HepG2 (cell line): ENCODE measurements around the gene ZBTB43. TPM values are rescaled to one million over a fixed set of nuclear protein-coding genes. Genes with fewer than 3 reads are reported as not detected.

Experiments used
- ATAC-seq: fragments of 200-7000 bp; cut with Tn5 transposase; 3 replicates; pipeline ENCODE4 v1.9.1; 2020; ENCODE audit warnings: mild to moderate bottlenecking, moderate library complexity
- BruUV-seq: library from RNA; stranded (reverse); fragments of 400-500 nt; replicated peaks from 2 replicates; lab custom pipeline; 2021; lab: Mats Ljungman, UMichigan
- CTCF ChIA-PET: fragments of 300-600 bp; formaldehyde crosslinking; extraction: SDS; loops from one replicate; lab custom pipeline; 2021; ENCODE audit warnings: low total read pairs, inconsistent platforms, low intra/inter-chr PET ratio; lab: Yijun Ruan, JAX
- POLR2A ChIA-PET: fragments of 350-600 bp; sonication (Branson Sonifier 250); formaldehyde crosslinking; loops from one replicate; lab custom pipeline; 2020; ENCODE audit warnings: antibody characterized with exemption, inconsistent platforms; lab: Yijun Ruan, JAX
- DNase-seq: peaks from one replicate; pipeline ENCODE4 v3.0.0-alpha.2; 2015; ENCODE audit warnings: low spot score
- FAIRE-seq: peaks from 3 replicates; lab custom pipeline; 2011; peaks lifted over from hg19 to GRCh38; lab: Jason Lieb, UNC
- H2AFZ ChIP-seq: one replicate; pipeline ENCODE4 v1.6.1; 2011; ENCODE audit warnings: low read length, inconsistent platforms
- H3K27ac ChIP-seq: fragments of 300-600 bp; 3 replicates; pipeline ENCODE4 v1.8.0; 2011; ENCODE audit warnings: mixed run types, mild to moderate bottlenecking, mixed read lengths, low read length, inconsistent platforms; ENCODE audit not compliant: insufficient read depth; ENCODE audit errors: extremely low read length
- H3K27me3 ChIP-seq, 2 experiments: fragments of 200-600 bp in 1 of 2; 2 replicates in 1 of 2; 3 replicates in 1 of 2; pipeline versions ENCODE4 v1.6.0 to v1.8.0; 2011; ENCODE audit warnings: low read length in 2 of 2, mild to moderate bottlenecking in 2 of 2, moderate library complexity in 2 of 2, inconsistent platforms in 1 of 2; ENCODE audit not compliant: insufficient read depth in 2 of 2, control insufficient read depth in 1 of 2
- H3K36me3 ChIP-seq, 2 experiments: fragments of 200-600 bp in 1 of 2; replicated peaks in 1 of 2; 2 replicates in 1 of 2; 3 replicates in 1 of 2; pipeline versions ENCODE4 v1.5.1 to v1.8.0; 2011; ENCODE audit warnings: low read length in 2 of 2, inconsistent platforms in 1 of 2; ENCODE audit not compliant: insufficient read depth in 2 of 2, control insufficient read depth in 1 of 2
- H3K4me1 ChIP-seq: 2 replicates; pipeline ENCODE4 v1.5.1; 2012; ENCODE audit warnings: low read length, inconsistent platforms; ENCODE audit not compliant: insufficient read depth
- H3K4me2 ChIP-seq: 2 replicates; pipeline ENCODE4 v1.6.0; 2011; ENCODE audit warnings: low read depth, low read length, inconsistent platforms
- H3K4me3 ChIP-seq, 3 experiments: fragments of 200-600 bp in 1 of 3; sonication (generic), shearing (Covaris generic) in 1 of 3; replicated peaks in 1 of 3; 2 replicates each; pipeline ENCODE4 v1.5.1; 2011 to 2016; ENCODE audit warnings: low read length in 3 of 3, inconsistent platforms in 2 of 3, low read depth in 2 of 3, mild to moderate bottlenecking in 2 of 3, control low read depth in 1 of 3, mixed read lengths in 1 of 3; ENCODE audit not compliant: insufficient read depth in 1 of 3
- H3K79me2 ChIP-seq: one replicate; pipeline ENCODE4 v1.6.1; 2011; ENCODE audit warnings: low read length, inconsistent platforms; ENCODE audit not compliant: insufficient read depth
- H3K9ac ChIP-seq: 2 replicates; pipeline ENCODE4 v1.6.0; 2011; ENCODE audit warnings: mild to moderate bottlenecking, low read depth, low read length, inconsistent platforms; ENCODE audit not compliant: insufficient read depth
- H3K9me3 ChIP-seq: 2 replicates; pipeline ENCODE4 v1.5.1; 2012; ENCODE audit warnings: mild to moderate bottlenecking, low read length
- H4K20me1 ChIP-seq: 2 replicates; pipeline ENCODE4 v1.6.0; 2011; ENCODE audit warnings: inconsistent platforms, mild to moderate bottlenecking, low read length, moderate library complexity; ENCODE audit not compliant: insufficient read depth
- EED ChIP-seq: sonication (generic); formaldehyde crosslinking; IDR thresholded peaks from 2 replicates; pipeline ENCODE4 v1.5.0; 2020; ENCODE audit warnings: mild to moderate bottlenecking, missing genetic modification reagents
- KLF11 ChIP-seq: IDR thresholded peaks from 2 replicates; pipeline ENCODE4 v1.6.1; 2016; ENCODE audit warnings: missing compliant biosample characterization
- KLF6 ChIP-seq: IDR thresholded peaks from 2 replicates; pipeline ENCODE4 v1.8.0; 2016; ENCODE audit warnings: missing biosample characterization, missing genetic modification reagents
- SMAD1 ChIP-seq: sonication (generic); formaldehyde crosslinking; IDR thresholded peaks from 2 replicates; pipeline ENCODE4 v1.4.0; 2020; ENCODE audit warnings: missing genetic modification reagents, low read depth, mild to moderate bottlenecking, borderline replicate concordance
- ZBTB21 ChIP-seq: sonication (generic); formaldehyde crosslinking; IDR thresholded peaks from 2 replicates; pipeline ENCODE4 v1.4.0; 2020; ENCODE audit warnings: missing genetic modification reagents
- ZNF20 ChIP-seq: sonication (generic); formaldehyde crosslinking; IDR thresholded peaks from 2 replicates; pipeline ENCODE4 v1.4.0; 2020; ENCODE audit warnings: mild to moderate bottlenecking, moderate library complexity, missing genetic modification reagents
- ZNF232 ChIP-seq: sonication (generic); formaldehyde crosslinking; IDR thresholded peaks from 2 replicates; pipeline ENCODE4 v1.4.0; 2020; ENCODE audit warnings: missing genetic modification reagents, borderline replicate concordance
- ZNF292 ChIP-seq: sonication (generic); formaldehyde crosslinking; IDR thresholded peaks from 2 replicates; pipeline ENCODE4 v1.8.1; 2022; ENCODE audit warnings: mild to moderate bottlenecking, low read depth, missing genetic modification reagents, borderline replicate concordance
- ZNF570 ChIP-seq: sonication (generic); formaldehyde crosslinking; IDR thresholded peaks from 2 replicates; pipeline ENCODE4 v1.4.0; 2020; ENCODE audit warnings: mild to moderate bottlenecking, missing genetic modification reagents, borderline replicate concordance
- ZSCAN12 ChIP-seq: sonication (generic); formaldehyde crosslinking; IDR thresholded peaks from 2 replicates; pipeline ENCODE4 v1.9.0; 2021; ENCODE audit warnings: mild to moderate bottlenecking, missing genetic modification reagents
- WGBS: methylation state at CpG from one replicate; pipeline ENCODE4 v1.1.6; 2017; ENCODE audit warnings: low lambda C conversion rate; 5-methylcytosine and 5-hydroxymethylcytosine counted together
- in situ Hi-C: cut with HindIII; loops from 2 replicates; pipeline ENCODE4 v1.10.0; 2017; ENCODE audit warnings: low pct_unique_long_range_greater_than_20kb; ENCODE audit not compliant: extremely low pct_ligation_motif_present
- intact Hi-C: fragments of 100-400 bp; cut with micrococcal nuclease; formaldehyde crosslinking; loops from one replicate; pipeline ENCODE4 v1.10.0; 2022; ENCODE audit not compliant: unreplicated experiment
- polyA plus RNA-seq, 8 experiments: library from polyadenylated mRNA; depleted of rRNA in 3 of 8; stranded (reverse) in 7 of 8; unstranded in 1 of 8; fragments of >200 nt; fragmentation: Illumina TruSeq in 4 of 8; extraction: Trizol in 4 of 8; gene quantifications; 2 replicates each; pipeline versions ENCODE4 v1.2.1 to v1.2.3, GENCODE V29; 2011 to 2016; ENCODE audit warnings: low read depth in 4 of 8, missing spikeins in 1 of 8, mixed read lengths in 1 of 8; ENCODE audit not compliant: insufficient read depth in 1 of 8
- total RNA-seq, 5 experiments: library from RNA; depleted of rRNA; stranded (reverse); fragments of >200 nt; fragmentation: Illumina TruSeq; extraction: Trizol; gene quantifications; 2 replicates each; pipeline ENCODE4 v1.2.3, GENCODE V29; 2016; ENCODE audit warnings: low read depth in 1 of 5
- TF ChIP-seq, protein P1 (sequence below): sonication (generic); formaldehyde crosslinking; IDR thresholded peaks from 2 replicates; pipeline ENCODE4 v1.4.0; 2020; ENCODE audit warnings: missing genetic modification reagents, borderline replicate concordance

ZBTB43 gene
- total and polyA plus RNA-seq, 2 of the 13 experiments (the other 11 are each of a cell fraction or from before 2014, with no cell fraction given) = 7.1 to 31.4 TPM

- TF ChIP-seq ZSCAN12 (CRISPR knock-in tag) (no peak), EED (CRISPR knock-in tag) (no peak)
Measured at GRCh38 chr9:126856326-126856877, 51.6 kb downstream of the ZBTB43 start (continued).

DNA sequence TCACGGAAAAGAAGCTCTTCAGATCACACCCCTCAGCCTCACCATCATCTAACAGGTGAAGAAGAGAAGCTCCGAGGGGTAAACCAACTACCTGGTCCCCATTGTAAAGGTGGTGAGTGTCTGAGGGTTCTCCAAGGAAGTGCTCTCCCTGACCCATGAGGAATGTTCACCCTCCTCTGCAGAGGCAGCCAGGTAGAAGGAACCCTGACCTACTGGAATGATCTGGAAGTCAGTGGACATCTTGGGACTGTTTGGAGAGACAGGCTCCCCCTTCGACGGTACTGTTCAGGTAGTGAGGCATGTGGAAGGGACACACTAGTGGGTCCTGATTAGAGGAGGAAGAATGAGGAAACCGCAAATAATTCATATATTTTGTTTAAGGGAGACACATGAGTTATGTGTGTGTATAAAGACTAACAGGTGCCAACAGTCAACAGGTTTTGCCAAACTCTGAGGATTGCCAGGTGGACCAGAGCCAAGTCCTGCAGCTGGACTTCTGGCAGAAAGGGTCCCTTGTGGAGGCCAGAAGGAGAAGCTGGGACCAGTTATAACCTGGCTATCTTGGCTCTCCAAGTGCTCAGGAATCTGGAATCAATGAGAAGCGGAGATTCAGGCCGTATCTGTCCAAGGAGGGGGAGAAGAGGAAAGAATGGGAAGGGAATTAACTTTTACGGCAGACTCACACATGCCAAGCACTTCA is 52.6 kb downstream of the ZBTB43 start:
- intact Hi-C loops (no loop called here), in situ Hi-C loops (no loop called here)
- Histone ChIP-seq H3K4me3 (no peak overlapping the region), H3K9me3 (no peaks in the 10 kb centered on the region), H3K27ac (no peak overlapping the region), H3K4me2 (no peak overlapping the region), H2AFZ (no peak overlapping the region), H4K20me1 (0 out of 2 replicates have a peak, but pooled peaks cover 7% of the 10 kb centered on the region), H3K4me1 (peaks cover 38% of the 10 kb centered on the region), H3K36me3 (no peaks in the 10 kb centered on the region), H3K27me3 (peaks cover 0 to 3% of the 10 kb centered on the region in 2 experiments; a peak in 2 of 5 replicates), H3K79me2 (peaks cover 16% of the 10 kb centered on the region), H3K9ac (no peak overlapping the region)
- DNase-seq (no peak), ATAC-seq (no peak), FAIRE-seq (no peak)
- no peak for TF ChIP-seq ZNF20 (CRISPR knock-in tag)
- TF ChIP-seq KLF11 = no peak
- no peak for TF ChIP-seq ZNF292
- no peak for TF ChIP-seq KLF6 (CRISPR knock-in tag)
- TF ChIP-seq, protein P1, sequence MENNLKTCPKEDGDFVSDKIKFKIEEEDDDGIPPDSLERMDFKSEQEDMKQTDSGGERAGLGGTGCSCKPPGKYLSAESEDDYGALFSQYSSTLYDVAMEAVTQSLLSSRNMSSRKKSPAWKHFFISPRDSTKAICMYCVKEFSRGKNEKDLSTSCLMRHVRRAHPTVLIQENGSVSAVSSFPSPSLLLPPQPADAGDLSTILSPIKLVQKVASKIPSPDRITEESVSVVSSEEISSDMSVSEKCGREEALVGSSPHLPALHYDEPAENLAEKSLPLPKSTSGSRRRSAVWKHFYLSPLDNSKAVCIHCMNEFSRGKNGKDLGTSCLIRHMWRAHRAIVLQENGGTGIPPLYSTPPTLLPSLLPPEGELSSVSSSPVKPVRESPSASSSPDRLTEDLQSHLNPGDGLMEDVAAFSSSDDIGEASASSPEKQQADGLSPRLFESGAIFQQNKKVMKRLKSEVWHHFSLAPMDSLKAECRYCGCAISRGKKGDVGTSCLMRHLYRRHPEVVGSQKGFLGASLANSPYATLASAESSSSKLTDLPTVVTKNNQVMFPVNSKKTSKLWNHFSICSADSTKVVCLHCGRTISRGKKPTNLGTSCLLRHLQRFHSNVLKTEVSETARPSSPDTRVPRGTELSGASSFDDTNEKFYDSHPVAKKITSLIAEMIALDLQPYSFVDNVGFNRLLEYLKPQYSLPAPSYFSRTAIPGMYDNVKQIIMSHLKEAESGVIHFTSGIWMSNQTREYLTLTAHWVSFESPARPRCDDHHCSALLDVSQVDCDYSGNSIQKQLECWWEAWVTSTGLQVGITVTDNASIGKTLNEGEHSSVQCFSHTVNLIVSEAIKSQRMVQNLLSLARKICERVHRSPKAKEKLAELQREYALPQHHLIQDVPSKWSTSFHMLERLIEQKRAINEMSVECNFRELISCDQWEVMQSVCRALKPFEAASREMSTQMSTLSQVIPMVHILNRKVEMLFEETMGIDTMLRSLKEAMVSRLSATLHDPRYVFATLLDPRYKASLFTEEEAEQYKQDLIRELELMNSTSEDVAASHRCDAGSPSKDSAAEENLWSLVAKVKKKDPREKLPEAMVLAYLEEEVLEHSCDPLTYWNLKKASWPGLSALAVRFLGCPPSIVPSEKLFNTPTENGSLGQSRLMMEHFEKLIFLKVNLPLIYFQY (CRISPR knock-in tag) = no peak
- no peak for TF ChIP-seq SMAD1 (CRISPR knock-in tag)
- TF ChIP-seq ZNF570 (CRISPR knock-in tag) = no peak
- TF ChIP-seq ZNF232 (CRISPR knock-in tag) = no peak
- TF ChIP-seq ZBTB21 (CRISPR knock-in tag) = no peak
- no TSS peak for BruUV-seq
- CTCF ChIA-PET = no interaction called here
- POLR2A ChIA-PET = no interaction called here
- 60% methylated on average over 8 of the region's 8 CpGs for WGBS
